ENCODE measurements around the gene DTNBP1. TPM values are rescaled to one million over a fixed set of nuclear protein-coding genes. Genes with fewer than 3 reads are reported as not detected.

DTNBP1 gene
- total and polyA plus RNA-seq, 2 of the 13 experiments (the other 11 are each of a cell fraction or from before 2014, with no cell fraction given) = 6.6 to 19.1 TPM

DNA sequence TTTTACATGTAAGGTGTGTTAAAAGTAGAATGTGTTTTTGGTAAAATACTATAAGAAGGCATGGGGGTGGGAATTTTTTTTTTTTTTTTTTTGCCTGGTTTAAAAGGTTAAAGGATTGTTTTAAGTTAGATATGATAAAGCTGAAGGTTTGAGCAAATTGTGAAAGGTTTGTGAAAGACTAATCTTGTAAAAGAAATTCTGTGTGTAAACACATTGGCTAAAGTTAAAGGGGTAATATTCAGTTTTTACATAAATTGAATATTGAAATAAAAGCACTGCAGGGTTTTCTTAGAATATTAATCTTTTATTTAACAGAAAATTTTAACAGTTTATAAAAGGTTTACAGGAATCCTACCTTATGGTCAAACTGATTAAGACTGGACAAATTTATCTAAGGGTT lies 105.7 kb downstream of the DTNBP1 start:
- Histone ChIP-seq H3K27me3 (ENCODE audit: control insufficient read depth in 1 of 2, insufficient read depth in 2 of 2, low read length in 2 of 2) (no peaks in the 10 kb centered on the region), H3K9me3 (ENCODE audit: low read length) (no peaks in the 10 kb centered on the region), H4K20me1 (ENCODE audit: insufficient read depth, low read length) (no peaks in the 10 kb centered on the region), H3K4me1 (ENCODE audit: insufficient read depth, low read length) (no peaks in the 10 kb centered on the region), H3K27ac (ENCODE audit: extremely low read length, insufficient read depth, low read length) (no peak overlapping the region), H3K9ac (ENCODE audit: insufficient read depth, low read depth, low read length) (no peak overlapping the region), H3K4me3 (replicated peaks in 1 of 3; ENCODE audit: insufficient read depth in 1 of 3, low read depth in 2 of 3, low read length in 3 of 3) (no peak overlapping the region), H2AFZ (ENCODE audit: low read length) (no peak overlapping the region), H3K4me2 (ENCODE audit: low read depth, low read length) (no peak overlapping the region), H3K36me3 (replicated peaks in 1 of 2; ENCODE audit: control insufficient read depth in 1 of 2, insufficient read depth in 2 of 2, low read length in 2 of 2) (no peaks in the 10 kb centered on the region), H3K79me2 (ENCODE audit: insufficient read depth, low read length) (no peaks in the 10 kb centered on the region)
- BruUV-seq (replicated peaks) = no TSS peak
- FAIRE-seq (no peak), DNase-seq (ENCODE audit: low spot score) (no peak), ATAC-seq (no peak)
- TF ChIP-seq, protein P1, sequence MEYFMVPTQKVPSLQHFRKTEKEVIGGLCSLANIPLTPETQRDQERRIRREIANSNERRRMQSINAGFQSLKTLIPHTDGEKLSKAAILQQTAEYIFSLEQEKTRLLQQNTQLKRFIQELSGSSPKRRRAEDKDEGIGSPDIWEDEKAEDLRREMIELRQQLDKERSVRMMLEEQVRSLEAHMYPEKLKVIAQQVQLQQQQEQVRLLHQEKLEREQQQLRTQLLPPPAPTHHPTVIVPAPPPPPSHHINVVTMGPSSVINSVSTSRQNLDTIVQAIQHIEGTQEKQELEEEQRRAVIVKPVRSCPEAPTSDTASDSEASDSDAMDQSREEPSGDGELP (IDR thresholded peaks at IDR 0.05; ENCODE audit: borderline replicate concordance, low read depth) = no peak
- TF ChIP-seq YY1 (IDR thresholded peaks at IDR 0.05; ENCODE audit: insufficient read depth, insufficient replicate concordance, low read depth, low read length) (no peak), THYN1 (CRISPR knock-in tag; IDR thresholded peaks at IDR 0.05; ENCODE audit: borderline replicate concordance, low read depth) (no peak), FOXA1 (IDR thresholded peaks at IDR 0.05) (no peak), FOXA1 (CRISPR knock-in tag; IDR thresholded peaks at IDR 0.05) (no peak), YEATS4 (CRISPR knock-in tag; IDR thresholded peaks at IDR 0.05; ENCODE audit: borderline replicate concordance) (no peak), FOXK1 (CRISPR knock-in tag; IDR thresholded peaks at IDR 0.05; ENCODE audit: borderline replicate concordance, low read depth) (no peak), TCF12 (IDR thresholded peaks at IDR 0.05) (no peak), TCF12 (CRISPR knock-in tag; IDR thresholded peaks at IDR 0.05) (no peak)
- CTCF ChIA-PET (ENCODE audit: low intra/inter-chr PET ratio, low total read pairs) = no interaction called here
- in situ Hi-C loops (cut with HindIII; ENCODE audit: extremely low pct_ligation_motif_present, low pct_unique_long_range_greater_than_20kb) = no loop called here
- POLR2A ChIA-PET = no interaction called here
- intact Hi-C loops (cut with micrococcal nuclease; ENCODE audit: unreplicated experiment) = no loop called here

DNA sequence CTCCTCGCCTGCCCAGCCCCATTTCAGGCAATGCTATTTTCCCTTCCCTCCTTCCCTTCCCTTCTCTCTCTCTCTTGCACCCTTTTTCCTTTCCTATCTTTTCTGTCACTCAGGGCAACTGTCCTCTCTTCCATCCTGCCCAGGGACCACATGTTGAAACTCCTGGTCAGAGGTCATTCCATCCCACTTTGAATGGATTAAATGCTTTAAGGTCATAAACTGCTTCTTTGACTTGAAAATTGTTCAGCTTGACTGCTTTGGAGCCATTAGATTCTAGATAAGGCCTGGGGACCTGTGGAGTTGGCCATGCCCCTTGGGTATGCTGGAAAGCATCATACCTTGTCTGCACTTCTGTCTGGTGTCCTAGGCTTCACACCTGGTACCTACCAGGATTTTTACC lies 106.1 kb downstream of the DTNBP1 start:
- intact Hi-C loops (cut with micrococcal nuclease; ENCODE audit: unreplicated experiment) = no loop called here
- H3K9ac ChIP-seq (ENCODE audit: insufficient read depth, low read depth, low read length) = no peak overlapping the region
- no peaks in the 10 kb centered on the region; a peak in 1 of 5 replicates for H3K36me3 ChIP-seq (replicated peaks in 1 of 2; ENCODE audit: control insufficient read depth in 1 of 2, insufficient read depth in 2 of 2, low read length in 2 of 2)
- H3K9me3 ChIP-seq (ENCODE audit: low read length) = no peaks in the 10 kb centered on the region
- no peak overlapping the region for H2AFZ ChIP-seq (ENCODE audit: low read length)
- no peak overlapping the region for H3K4me2 ChIP-seq (ENCODE audit: low read depth, low read length)
- H3K4me3 ChIP-seq (replicated peaks in 1 of 3; ENCODE audit: insufficient read depth in 1 of 3, low read depth in 2 of 3, low read length in 3 of 3) = no peak overlapping the region
- no peak for ATAC-seq
- in situ Hi-C loops (cut with HindIII; ENCODE audit: extremely low pct_ligation_motif_present, low pct_unique_long_range_greater_than_20kb) = no loop called here
- no peak overlapping the region for H3K27ac ChIP-seq (ENCODE audit: extremely low read length, insufficient read depth, low read length)
- no peaks in the 10 kb centered on the region for H3K27me3 ChIP-seq (ENCODE audit: control insufficient read depth in 1 of 2, insufficient read depth in 2 of 2, low read length in 2 of 2)
- FAIRE-seq = no peak
- no peaks in the 10 kb centered on the region for H3K4me1 ChIP-seq (ENCODE audit: insufficient read depth, low read length)
- POLR2A ChIA-PET = no interaction called here
- BruUV-seq (replicated peaks) = no TSS peak
- no peaks in the 10 kb centered on the region for H4K20me1 ChIP-seq (ENCODE audit: insufficient read depth, low read length)
- 88% methylated on average over 1 of the region's 1 CpG for WGBS (ENCODE audit: low lambda C conversion rate)
- no peak for DNase-seq (ENCODE audit: low spot score)
- no peaks in the 10 kb centered on the region for H3K79me2 ChIP-seq (ENCODE audit: insufficient read depth, low read length)
- CTCF ChIA-PET (ENCODE audit: low intra/inter-chr PET ratio, low total read pairs) = no interaction called here
- TF ChIP-seq ZNF850 (CRISPR knock-in tag; conservative IDR thresholded peaks at IDR 0.05) = no peak
- TF ChIP-seq NRL (CRISPR knock-in tag; IDR thresholded peaks at IDR 0.05; ENCODE audit: borderline replicate concordance) = no peak
- TF ChIP-seq NCOA1 (CRISPR knock-in tag; IDR thresholded peaks at IDR 0.05) = no peak
- TF ChIP-seq ZBTB42 (CRISPR knock-in tag; IDR thresholded peaks at IDR 0.05) = no peak
- TF ChIP-seq, protein P2, sequence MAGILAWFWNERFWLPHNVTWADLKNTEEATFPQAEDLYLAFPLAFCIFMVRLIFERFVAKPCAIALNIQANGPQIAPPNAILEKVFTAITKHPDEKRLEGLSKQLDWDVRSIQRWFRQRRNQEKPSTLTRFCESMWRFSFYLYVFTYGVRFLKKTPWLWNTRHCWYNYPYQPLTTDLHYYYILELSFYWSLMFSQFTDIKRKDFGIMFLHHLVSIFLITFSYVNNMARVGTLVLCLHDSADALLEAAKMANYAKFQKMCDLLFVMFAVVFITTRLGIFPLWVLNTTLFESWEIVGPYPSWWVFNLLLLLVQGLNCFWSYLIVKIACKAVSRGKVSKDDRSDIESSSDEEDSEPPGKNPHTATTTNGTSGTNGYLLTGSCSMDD (CRISPR knock-in tag; IDR thresholded peaks at IDR 0.05) = no peak
- TF ChIP-seq KAT2B (IDR thresholded peaks at IDR 0.05; ENCODE audit: borderline replicate concordance, low read depth, low read length) = no peak
- no peak for TF ChIP-seq ZNF549 (CRISPR knock-in tag; IDR thresholded peaks at IDR 0.05)
- TF ChIP-seq ZNF550 (CRISPR knock-in tag; IDR thresholded peaks at IDR 0.05; ENCODE audit: borderline replicate concordance) = no peak

All from HepG2 (cell line).